HG02588 (cell line): ENCODE measurements around the gene FPR3.
"Not testable (repeated sequence)": the region's sequence is repeated elsewhere in the genome, so short reads cannot be mapped to it uniquely, and the experiment has no call there.

ENCODE experiments used
- ATAC-seq: cut with Tn5 transposase; IDR thresholded peaks from one replicate; pipeline ENCODE4 v1.9.1; 2021; ENCODE audit warnings: mild to moderate bottlenecking, moderate library complexity; ENCODE audit not compliant: unreplicated experiment

Gene FPR3, protein sequence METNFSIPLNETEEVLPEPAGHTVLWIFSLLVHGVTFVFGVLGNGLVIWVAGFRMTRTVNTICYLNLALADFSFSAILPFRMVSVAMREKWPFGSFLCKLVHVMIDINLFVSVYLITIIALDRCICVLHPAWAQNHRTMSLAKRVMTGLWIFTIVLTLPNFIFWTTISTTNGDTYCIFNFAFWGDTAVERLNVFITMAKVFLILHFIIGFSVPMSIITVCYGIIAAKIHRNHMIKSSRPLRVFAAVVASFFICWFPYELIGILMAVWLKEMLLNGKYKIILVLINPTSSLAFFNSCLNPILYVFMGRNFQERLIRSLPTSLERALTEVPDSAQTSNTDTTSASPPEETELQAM

DNA sequence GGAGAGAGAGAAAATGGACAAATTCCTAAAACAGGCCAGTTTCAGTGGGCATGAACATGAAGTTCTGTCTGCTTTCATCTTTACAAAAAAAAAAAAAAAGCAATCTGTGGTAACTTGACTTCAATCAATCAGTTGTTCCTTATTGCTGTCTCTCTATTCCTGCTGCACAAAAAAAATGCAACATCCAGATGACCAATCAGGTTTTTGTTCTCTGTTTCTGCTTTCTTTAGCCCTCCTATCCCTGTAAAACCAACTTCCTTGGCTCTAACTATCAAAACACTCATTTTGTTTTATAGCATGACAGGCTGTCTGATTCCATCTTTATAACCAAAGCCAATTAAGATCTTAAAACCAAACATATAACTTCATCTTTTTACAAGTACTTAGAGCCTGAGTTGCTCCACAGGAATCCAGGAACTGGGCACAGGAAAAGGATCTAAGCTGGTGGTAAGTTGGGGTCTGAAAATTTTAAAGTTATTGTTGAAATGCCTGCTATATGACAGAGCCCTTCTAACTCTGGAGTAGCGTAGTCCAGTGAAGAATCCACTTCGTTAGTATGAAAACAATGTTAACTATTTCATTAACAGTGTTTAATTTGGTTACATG lies at the start of gene FPR3:
Gene FPR3 (plus strand): TSS at position 273 of the 606 bp plus-strand sequence. CDS start 28,592 bp downstream, outside the sequence.
- no peak for ATAC-seq

DNA sequence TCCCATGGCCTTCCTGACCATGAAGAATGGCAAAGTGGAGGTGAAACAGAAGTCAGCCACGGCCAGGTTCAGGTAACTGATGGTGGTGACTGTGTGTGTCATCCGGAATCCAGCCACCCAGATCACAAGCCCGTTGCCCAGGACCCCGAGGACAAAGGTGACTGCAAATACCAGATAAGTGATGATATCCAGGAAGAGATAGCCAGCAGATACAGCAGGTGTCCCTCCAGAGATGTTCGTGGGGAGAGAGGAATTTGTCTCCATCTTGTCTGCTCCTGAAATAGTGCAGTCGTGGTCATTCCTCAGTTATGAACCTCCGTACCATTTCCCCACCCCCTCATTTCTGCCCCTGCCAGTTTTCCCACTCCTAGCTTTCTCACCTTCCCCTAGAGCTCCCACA lies 48.2 kb upstream of the FPR3 start:
- no peak for ATAC-seq

DNA sequence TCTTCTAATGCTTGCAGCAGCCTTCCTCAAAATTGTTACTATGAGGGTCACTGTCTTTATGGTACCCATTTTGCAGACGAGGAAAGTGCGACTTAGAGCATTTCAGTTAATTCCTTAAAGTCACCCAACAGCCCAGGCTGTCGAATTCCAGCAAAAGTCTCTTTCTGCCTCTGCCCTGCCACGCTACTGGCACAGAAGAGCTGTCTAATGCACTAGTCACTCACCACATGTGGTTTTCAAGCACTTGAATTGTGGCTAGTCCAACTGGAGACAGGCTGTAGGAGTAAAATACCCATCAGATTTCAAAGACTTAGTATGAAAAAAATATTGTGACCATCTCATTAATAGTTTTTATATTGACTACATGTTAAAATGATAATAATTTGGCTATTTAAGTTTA lies 45.0 kb upstream of the FPR3 start:
- ATAC-seq, result no peak

DNA sequence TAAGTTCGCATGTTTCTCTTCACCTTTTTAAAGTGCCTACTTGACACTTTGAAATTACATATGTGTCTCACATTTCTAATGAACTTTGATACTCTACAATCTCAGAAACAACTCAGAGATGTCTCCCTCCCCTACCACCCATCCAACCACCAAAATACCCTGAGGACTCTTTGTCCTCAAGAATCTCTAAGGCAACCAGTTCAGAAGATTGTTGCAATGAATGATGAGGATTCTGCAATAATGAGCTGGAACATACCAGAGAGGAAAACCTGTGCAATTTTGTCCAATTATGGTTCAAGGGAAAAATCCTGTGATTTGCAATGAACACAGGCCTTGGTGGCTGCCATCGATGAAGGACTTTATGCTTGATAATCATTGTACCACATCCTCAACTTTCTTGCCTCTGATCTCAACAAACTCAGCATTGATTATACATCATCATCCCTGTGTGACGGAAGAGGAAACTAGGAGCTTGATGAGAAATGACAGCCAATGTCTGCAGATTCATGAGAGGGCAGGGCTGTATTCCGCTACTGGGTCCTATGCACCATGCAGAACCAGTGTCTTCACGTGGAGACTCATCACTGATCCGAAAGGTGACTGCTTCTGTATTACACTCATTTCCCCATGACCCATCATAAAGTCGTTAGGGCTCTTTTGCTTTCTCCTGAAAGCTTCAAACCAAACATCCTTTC lies 44.4 kb upstream of the FPR3 start:
- no peak for ATAC-seq

DNA sequence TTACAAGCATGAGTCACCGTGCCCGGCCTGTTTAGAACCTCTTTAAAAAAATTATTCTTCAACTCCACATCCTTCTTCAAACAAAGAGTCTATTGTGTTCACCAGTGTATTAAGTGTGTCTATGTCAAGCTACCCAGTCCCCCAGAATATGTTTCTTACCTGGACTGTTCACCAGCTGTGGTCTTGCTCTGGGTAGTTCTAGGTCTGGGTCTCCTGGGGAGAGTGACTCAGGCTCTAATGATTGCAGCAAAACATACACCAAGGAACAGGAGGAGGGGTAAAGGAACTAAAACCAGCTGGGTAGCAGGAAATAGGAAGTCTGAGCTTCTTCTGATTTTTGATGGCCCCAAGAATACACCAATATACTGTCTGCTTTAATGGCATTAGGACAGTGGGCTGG lies 43.3 kb upstream of the FPR3 start, which contains the start of gene FPR1:
Gene FPR1 (minus strand): TSS at position 224 of the 400 bp plus-strand sequence. CDS start 4,884 bp downstream, outside the sequence.
- no peak for ATAC-seq

DNA sequence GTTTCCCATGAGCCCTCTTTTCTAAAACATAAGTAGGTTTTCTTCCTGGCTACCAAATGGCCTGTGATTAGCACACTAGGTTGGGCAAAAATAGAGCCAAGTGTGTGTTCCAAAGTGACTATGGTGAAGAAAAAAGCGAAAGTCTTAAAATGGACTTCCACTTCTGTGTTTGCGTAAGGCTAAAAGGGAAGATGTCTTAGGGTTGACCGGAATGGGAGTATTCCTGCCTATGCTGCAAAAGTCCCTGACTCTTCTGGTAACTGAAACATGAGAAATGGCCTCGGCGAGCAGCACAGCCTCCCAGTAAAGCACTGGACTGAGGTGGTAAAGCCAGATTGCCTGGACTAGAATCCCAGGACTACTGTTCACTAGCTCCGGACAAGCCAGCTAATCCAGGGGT lies 40.8 kb upstream of the FPR3 start:
- no peak for ATAC-seq

DNA sequence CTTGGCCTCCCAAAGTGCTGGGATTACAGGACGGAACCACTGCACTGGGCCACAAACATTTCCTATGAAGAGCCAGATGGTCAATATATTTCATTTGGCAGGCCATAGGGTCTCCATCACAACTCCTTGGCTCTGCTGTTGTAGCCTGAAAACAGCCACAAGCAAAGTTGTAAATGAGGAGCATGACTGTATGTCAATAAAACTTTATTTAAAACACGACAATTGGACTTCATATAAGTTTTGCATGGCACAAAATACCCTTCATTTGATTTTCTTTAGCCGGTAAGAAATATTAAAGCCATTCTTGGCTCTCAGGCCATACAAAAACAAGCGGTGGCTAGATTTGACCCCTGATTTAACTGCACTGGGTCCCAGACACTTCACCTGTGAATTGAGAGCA lies 40.2 kb upstream of the FPR3 start:
- no peak for ATAC-seq

DNA sequence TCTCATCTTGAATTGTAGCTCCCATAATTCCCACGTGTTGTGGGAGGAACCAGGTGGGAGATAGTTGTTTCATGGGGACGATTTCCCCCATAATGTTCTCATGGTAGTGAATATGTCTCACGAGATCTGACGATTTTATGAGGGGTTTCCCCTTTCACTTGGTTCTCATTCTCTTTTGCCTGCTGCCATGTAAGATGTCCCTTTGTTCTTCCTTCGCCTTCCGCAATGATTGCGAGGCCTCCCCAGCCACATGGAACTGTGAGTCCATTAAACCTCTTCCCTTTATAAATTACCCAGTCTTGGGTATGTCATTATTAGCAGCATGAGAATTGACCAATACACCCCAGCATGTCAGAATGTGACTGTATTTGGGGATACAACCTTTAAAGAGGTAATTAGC lies 39.4 kb upstream of the FPR3 start:
- ATAC-seq, result no peak

DNA sequence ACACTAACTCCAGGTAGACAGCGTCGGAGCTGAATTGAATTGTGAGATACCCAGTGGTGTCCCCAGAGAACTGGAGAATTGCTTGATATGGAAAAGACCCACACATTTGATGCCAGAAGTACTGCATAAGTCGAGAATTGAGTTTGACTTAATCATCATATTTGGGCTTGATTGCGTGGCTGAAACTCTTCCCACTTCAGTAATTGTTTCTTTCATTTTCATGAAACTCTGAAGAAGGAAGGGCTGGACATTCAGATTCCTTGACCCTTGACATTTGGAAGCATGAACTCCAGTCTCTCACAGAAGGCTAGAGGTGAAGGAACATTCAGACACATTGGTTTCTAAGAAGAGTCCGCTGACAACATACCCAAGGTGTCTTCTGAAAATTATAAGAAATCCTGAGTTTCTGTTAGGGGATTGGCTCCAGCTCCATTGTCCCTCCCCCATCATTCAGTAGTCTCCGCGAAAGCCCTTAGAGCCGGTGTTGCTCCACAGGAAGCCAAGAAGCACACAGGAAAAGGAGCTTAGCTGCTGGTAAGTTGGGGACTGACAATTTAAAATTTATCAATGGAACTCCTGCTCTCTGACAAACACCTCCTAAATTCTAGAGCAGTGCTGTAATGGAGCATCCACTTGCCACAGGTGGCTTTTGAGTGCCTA lies 34.1 kb upstream of the FPR3 start, which contains the start of gene FPR2:
Gene FPR2 (plus strand): TSS at position 484 of the 660 bp plus-strand sequence. CDS start 7,479 bp downstream, outside the sequence.
- ATAC-seq, result no peak

DNA sequence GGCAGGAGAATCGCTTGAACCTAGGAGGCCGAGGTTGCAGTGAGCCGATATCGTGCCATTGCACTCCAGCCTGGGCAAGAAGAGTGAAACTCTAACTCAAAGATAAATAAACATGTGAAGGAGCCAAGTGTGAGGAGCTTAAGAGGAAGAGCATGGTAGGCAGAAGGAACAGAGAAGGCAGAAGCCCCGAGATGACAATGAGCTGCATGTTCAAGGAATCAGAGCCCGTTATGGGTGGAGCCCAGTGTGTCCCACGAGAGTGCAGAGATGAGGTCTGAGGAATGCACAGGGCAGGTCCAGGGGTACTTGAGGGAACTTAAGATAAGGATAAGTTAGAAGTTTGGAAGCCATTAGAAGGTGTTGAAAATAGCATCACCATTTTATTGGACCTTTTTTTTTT lies 33.3 kb upstream of the FPR3 start:
- no peak for ATAC-seq

DNA sequence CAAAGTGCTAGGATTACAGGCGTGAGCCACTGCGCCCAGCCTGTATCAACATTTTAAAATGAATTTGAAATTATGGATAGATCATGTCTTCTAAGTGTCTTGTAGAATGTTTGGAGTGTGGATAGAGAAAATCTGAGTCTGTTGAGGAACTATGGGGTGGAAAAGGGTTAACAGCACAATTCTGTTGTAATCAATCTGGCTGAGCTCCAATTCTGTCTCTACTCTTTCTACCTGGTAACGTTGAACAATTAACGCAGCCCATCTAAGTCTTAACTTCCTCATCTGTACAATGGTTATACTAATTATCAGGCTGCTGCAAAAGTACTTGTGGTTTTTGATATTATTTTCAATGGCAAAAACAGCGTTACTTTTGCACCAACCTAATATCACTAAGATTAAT lies 29.9 kb upstream of the FPR3 start:
- ATAC-seq, result no peak

DNA sequence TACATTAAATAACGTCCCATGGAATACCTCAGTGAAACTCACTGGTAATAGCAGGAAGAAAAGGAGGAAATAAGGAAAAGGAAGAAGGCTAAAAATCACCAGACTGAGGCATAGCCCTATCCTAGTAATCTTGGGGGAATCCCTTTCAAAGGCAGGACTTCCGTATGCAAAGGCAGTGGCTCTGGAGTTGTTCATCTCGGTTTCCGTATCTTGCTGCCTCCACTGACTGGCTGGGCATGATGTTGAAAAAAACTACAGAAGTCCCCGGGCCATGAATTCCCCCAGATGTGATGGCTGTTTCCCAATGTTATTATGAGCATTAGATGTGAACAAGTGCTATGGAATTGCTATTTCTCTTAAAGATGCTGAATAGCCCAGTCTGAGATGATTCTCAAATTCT lies 28.5 kb upstream of the FPR3 start:
- ATAC-seq, result no peak

DNA sequence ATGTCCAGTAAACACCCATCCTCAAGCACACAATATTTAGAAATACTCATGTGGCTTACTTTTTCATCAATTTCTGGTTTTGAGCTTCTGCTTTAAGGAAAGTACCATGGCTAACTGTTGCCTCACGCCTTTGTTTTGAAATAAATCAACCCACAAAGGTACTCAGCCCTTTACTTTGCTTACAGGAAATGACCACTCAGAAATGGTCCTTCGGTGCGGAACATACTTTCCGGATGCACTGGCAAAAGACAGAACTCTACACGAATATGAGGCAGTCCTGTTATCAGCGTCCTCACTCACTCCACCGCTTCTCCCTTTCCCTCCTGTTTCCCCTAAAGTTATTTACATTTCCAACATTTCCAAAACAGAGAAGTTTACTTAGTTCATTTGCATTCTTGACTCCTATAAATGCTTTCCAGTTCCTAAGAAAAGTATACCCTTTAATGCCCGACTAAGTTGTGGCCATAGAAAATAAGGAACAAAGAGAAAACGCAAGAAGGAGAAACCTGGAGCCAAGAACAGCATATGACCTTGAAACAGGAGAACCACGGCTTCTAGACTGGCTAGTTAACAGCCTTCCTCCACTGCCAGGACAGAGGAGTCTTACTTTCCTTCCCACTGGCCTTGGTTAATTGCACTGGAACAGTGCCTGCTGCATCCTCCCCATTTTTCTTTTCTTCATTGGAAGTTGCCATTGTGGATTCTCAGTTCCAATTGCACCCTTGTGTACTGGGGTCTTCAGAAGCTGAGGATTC lies 23.4 kb upstream of the FPR3 start:
- ATAC-seq, result no peak

DNA sequence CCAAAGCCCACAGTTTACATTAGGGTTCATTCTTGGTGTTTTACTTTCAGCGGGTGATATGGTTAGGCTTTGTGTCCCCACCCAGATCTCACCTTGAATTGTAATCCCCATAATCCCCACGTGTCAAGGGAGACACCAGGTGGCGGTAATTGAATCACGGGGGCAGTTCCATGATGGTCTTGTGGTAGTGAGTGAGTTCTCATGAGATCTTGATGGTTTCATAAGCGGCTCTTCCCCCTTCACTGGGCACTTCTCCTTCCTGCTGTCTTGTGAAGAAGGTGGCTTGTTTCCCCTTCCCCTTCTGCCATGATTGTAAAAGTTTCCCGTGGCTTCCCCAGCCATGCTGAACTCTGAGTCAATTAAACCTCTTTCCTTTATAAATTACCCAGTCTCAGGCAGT lies 22.0 kb upstream of the FPR3 start:
- ATAC-seq, result no peak

DNA sequence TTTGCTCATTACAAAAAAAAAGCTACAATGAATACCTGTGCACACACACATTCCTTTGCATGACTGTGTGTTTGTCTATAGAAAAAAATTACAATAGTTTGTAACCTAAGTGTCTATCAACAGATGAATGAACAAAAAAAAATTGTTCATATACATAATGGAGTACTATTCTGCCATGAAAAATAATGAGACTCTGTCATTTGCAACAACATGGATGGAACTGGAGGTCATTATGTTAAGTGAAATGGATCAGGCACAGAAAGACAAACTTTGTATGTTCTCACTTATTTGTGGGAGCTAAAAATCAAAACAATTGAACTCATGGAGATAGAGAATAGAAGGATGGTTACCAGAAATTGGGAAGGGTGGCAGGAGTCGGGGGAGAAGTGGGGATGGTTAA lies 18.4 kb upstream of the FPR3 start:
- not testable (repeated sequence) for ATAC-seq

DNA sequence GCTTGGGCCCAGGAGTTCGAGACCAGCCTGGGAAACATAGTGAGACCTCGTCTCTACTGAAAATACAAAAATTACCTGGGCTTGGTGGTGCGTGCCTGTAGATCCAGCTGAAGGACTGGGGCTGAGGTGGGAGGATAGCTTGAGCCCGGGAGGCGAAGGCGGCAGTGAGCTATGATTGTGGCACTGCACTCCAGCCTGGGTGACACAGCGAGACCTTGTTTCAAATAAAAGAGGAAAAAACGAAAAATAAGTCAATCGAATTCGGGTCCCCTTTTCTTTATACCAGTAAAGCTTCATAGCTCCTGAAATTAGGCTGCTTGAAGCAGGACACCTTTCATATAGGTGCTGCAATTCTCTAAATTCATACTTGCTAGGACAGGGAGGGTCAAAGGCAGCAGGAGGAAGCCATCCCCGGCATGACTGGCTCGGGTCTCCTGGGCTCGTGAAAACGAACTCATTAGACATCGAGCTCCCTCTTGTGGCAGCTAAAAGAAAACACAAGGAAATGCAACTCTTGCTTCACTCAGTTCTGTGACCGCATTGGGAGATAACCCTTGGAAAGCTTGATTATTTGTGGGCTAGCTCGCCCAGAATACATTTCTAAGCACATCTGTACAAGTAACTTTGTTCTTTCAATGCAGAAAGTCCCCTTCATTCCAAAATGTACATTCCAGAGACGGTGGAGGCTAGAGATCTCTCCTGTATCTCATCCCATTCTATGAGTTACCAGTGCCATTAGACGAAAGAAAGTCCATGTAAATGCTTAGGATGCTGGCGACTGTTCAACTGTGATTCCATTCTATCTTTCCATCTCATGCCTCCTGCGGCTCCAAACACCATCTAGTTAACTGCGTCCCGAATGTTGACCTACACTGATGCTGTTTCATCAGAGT lies 17.1 kb upstream of the FPR3 start:
- no peak for ATAC-seq

DNA sequence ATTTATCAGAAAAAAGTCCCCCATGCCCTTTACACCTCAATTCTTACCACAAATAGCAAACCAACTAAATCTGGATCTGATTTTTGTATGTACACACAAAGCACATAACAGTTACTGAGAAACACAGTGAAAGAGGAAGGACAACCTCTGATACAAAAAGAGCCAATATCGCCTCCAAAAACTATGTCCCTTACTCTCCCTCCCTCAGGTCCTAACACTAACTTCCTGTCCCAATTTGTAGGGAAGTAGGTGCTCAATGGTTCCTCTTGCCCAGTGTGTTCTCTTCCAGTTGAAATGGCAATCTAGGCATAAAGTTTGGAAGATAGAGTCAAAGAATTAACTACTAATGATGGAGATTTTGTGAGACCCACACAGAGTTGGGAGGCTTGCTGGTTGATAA lies 15.8 kb upstream of the FPR3 start:
- no peak for ATAC-seq

DNA sequence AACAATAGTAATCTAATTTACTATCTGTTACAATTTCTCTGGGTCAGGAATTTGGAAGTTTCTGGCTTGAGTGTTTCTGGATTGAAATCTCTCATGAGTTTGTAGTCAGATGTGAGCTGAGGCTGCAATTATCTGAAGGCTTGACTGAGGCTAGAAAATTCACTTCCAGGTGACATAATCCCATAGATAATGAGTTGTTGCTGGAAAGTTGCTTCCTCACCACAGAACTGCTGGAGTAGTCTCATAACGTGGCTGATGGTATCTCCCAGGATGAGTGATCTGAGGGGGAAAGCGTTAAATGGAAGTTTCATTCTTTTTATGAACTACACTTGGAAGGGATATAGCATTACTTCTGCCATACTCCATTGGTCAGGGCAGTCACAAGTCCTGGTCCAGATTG lies 15.3 kb upstream of the FPR3 start:
- no peak for ATAC-seq

DNA sequence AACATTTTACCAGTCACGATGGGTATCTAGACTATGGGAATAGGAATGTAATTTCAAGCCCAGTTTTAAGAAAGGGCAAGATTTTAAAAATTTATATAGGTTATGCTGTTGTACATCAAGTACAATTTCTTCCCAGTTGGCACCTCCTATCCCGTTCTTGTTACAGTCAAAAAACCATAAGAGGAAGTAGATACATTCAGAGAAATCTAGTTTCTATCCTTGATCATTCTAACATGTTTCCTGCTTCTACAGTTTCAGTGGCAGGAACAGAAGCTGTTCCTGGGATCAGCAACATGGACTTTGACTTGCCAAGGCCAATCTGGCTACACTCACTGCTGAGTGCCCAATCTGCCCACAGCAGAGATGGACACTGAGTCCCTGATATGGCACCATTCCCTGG lies 14.7 kb upstream of the FPR3 start:
- ATAC-seq, result no peak

DNA sequence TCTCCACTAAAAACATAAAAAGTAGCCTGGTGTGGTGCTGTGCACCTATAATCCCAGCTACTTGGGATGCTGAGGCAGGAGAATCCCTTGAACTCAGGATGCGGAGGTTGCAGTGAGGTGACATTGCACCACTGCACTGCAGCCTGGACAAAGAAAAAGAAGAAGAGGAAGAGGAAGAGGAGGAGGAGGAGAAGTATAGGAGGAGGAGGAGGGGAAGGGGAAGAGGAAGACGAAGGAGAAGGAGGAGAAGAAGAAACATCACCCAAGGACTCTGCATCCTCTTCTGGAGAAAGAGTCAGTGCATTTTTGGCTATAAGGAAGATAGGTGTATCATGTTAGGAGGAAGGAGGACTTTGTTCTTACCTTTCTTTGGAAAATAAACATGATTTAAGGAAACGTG lies 13.0 kb upstream of the FPR3 start:
- ATAC-seq, result no peak
